Measurements from ENCODE around the gene MYL11. TPM values are rescaled to one million over a fixed set of nuclear protein-coding genes. Genes with fewer than 3 reads are reported as not detected.
A peak's percentile ranks its signal among the peaks of the same experiment; 100 is the strongest.

Gene MYL11
- total RNA-seq, 1 donor from 2014 or later: not detected

GRCh38 chr16:30417529-30418349, 43.1 kb downstream of the MYL11 start:
- Histone ChIP-seq H3K4me3 (peak overlapping the region; percentile 77), H3K36me3 (peaks cover 21% of the 10 kb centered on the region), H3K27ac (replicated peaks) (peak overlapping the region; percentile 92), H3K4me1 (peaks cover 15% of the 10 kb centered on the region), H3K9me3 (replicated peaks) (no peaks in the 10 kb centered on the region), H3K27me3 (ENCODE audit: low read depth) (no peaks in the 10 kb centered on the region)
- DNase-seq: peak; percentile 85
- intact Hi-C loops (cut with micrococcal nuclease): no loop called here
- TF ChIP-seq CTCF (IDR thresholded peaks at IDR 0.05; ENCODE audit: borderline replicate concordance): peak; percentile 52

GRCh38 chr16:30418350-30419181, 44.0 kb downstream of the MYL11 start:
- Histone ChIP-seq H3K4me3 (peak overlapping the region; percentile 77), H3K9me3 (replicated peaks) (no peaks in the 10 kb centered on the region), H3K4me1 (peaks cover 15% of the 10 kb centered on the region), H3K36me3 (peaks cover 27% of the 10 kb centered on the region), H3K27ac (replicated peaks) (peak overlapping the region; percentile 92), H3K27me3 (ENCODE audit: low read depth) (no peaks in the 10 kb centered on the region)
- no peak for DNase-seq
- intact Hi-C loops (cut with micrococcal nuclease): no loop called here
- no peak for TF ChIP-seq CTCF (IDR thresholded peaks at IDR 0.05; ENCODE audit: borderline replicate concordance)

- intact Hi-C loops (cut with micrococcal nuclease): no loop called here
- DNase-seq: no peak
- Histone ChIP-seq H3K4me1 (peaks cover 15% of the 10 kb centered on the region), H3K27ac (replicated peaks) (no peak overlapping the region), H3K27me3 (ENCODE audit: low read depth) (no peaks in the 10 kb centered on the region), H3K4me3 (no peak overlapping the region), H3K36me3 (peaks cover 38% of the 10 kb centered on the region), H3K9me3 (replicated peaks) (no peaks in the 10 kb centered on the region)
- no peak for TF ChIP-seq CTCF (IDR thresholded peaks at IDR 0.05; ENCODE audit: borderline replicate concordance)
Observed at GRCh38 chr16:30421010-30421409, 46.4 kb downstream of the MYL11 start.

Other genes with a start within 250 kb of the MYL11 start
- gene CORO1A, start 191.2 kb upstream of the MYL11 start, total RNA-seq: 7.7 TPM
- gene BOLA2B, start 181.1 kb upstream of the MYL11 start, total RNA-seq: 54.6 TPM
- 7.5 TPM for gene SLX1A, start 180.9 kb upstream of the MYL11 start, total RNA-seq
- 9.9 TPM for gene SULT1A3, start 175.5 kb upstream of the MYL11 start, total RNA-seq
- gene NPIPB13, start 126.3 kb upstream of the MYL11 start, total RNA-seq: 2.0 TPM
- gene CD2BP2, start 19.5 kb upstream of the MYL11 start, total RNA-seq: 29.8 TPM
- 23.3 TPM for gene TBC1D10B, start 4.3 kb upstream of the MYL11 start, total RNA-seq
- gene SEPTIN1, start 7.8 kb downstream of the MYL11 start, total RNA-seq: 1.3 TPM
- gene ZNF48, start 20.6 kb downstream of the MYL11 start, total RNA-seq: 5.0 TPM
- 8.1 TPM for gene ZNF771, start 32.8 kb downstream of the MYL11 start, total RNA-seq
- 31.9 TPM for gene DCTPP1, start 55.2 kb downstream of the MYL11 start, total RNA-seq
- gene SEPHS2, start 71.1 kb downstream of the MYL11 start, total RNA-seq: 29.8 TPM
- 2.4 TPM for gene ITGAL, start 97.9 kb downstream of the MYL11 start, total RNA-seq
- 61.1 TPM for gene ZNF768, start 151.8 kb downstream of the MYL11 start, total RNA-seq
- gene ZNF747, start 160.1 kb downstream of the MYL11 start, total RNA-seq: 8.9 TPM
- 8.9 TPM for gene ZNF764, start 183.6 kb downstream of the MYL11 start, total RNA-seq
- 10.8 TPM for gene ZNF688, start 196.9 kb downstream of the MYL11 start, total RNA-seq
- 7.1 TPM for gene ZNF785, start 210.9 kb downstream of the MYL11 start, total RNA-seq
- 5.0 TPM for gene ZNF689, start 235.6 kb downstream of the MYL11 start, total RNA-seq